Erythroblast (primary cell): ENCODE measurements around the gene CNTNAP5.

Source experiments
- GATA1 ChIP-seq: IDR thresholded peaks from 2 replicates; pipeline ENCODE4 v1.6.1; 2011; ENCODE audit warnings: low read depth, mild to moderate bottlenecking, control low read depth, low read length, moderate library complexity
- POLR2A ChIP-seq: IDR thresholded peaks from 2 replicates; pipeline ENCODE4 v1.6.1; 2011; ENCODE audit warnings: mild to moderate bottlenecking, low read length

DNA sequence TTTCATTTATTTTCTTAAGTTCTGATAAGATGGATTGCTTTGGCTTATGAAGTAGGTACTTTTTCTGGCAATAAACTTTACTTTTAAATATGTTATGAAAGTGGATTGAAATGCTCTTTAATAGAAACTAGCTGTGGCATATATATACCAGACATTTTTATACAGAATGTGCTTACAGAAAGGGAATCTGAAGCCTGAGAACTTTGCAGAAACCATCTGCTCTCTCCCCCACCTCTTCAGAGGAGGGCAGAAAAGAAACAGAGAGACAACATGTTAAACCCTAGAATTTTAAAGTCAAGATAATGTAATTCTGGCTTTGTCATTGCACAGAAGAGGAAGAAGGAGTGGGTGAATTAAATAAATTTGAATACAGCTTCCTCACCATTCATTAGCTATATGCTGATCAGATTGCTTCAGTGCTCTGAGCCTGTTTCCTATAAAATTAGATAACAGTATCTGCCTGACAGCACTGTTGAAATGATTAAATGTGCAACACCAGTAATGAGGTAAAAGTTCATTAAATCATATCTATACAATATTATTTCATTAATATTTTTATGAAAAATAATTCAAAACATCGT, 247.3 kb downstream of the CNTNAP5 start:
- TF ChIP-seq POLR2A (no peak), GATA1 (no peak)
